ENCODE data around the gene CLTC. TPM values are rescaled to one million over a fixed set of nuclear protein-coding genes. Genes with fewer than 3 reads are reported as not detected.
A peak's percentile ranks its signal among the peaks of the same experiment; 100 is the strongest.
"Not testable (repeated sequence)": the region's sequence is repeated elsewhere in the genome, so short reads cannot be mapped to it uniquely, and the experiment has no call there.

CLTC gene
- polyA plus RNA-seq, 1 of the 3 experiments (the other 2 are of a cell fraction), result 160 TPM

- peaks cover 22% of the 10 kb centered on the region for H3K9me3 ChIP-seq
- H3F3A ChIP-seq (replicated peaks; ENCODE audit: insufficient read depth), result peaks cover 36% of the 10 kb centered on the region
- H3K36me3 ChIP-seq (replicated peaks in 1 of 2; ENCODE audit: control insufficient read depth in 1 of 2, insufficient read depth in 2 of 2, low read length in 1 of 2), result peaks cover 85 to 98% of the 10 kb centered on the region in 2 experiments
- no peaks in the 10 kb centered on the region for H3K9me2 ChIP-seq
- no peak overlapping the region for H3K4me3 ChIP-seq (ENCODE audit: low read depth in 2 of 2, low read length in 1 of 2)
- H4K20me1 ChIP-seq (ENCODE audit: insufficient read depth), result peaks cover 45% of the 10 kb centered on the region
- ChIA-PET CTCF (interaction anchor here (1.1 to 1.8 kb wide), 4 partner anchors 9 to 30 kb away, joined by 3 to 4 read pairs (median 3); no protein-coding TSS in a partner anchor), POLR2A (no interaction called here)
- TF ChIP-seq, protein P1, sequence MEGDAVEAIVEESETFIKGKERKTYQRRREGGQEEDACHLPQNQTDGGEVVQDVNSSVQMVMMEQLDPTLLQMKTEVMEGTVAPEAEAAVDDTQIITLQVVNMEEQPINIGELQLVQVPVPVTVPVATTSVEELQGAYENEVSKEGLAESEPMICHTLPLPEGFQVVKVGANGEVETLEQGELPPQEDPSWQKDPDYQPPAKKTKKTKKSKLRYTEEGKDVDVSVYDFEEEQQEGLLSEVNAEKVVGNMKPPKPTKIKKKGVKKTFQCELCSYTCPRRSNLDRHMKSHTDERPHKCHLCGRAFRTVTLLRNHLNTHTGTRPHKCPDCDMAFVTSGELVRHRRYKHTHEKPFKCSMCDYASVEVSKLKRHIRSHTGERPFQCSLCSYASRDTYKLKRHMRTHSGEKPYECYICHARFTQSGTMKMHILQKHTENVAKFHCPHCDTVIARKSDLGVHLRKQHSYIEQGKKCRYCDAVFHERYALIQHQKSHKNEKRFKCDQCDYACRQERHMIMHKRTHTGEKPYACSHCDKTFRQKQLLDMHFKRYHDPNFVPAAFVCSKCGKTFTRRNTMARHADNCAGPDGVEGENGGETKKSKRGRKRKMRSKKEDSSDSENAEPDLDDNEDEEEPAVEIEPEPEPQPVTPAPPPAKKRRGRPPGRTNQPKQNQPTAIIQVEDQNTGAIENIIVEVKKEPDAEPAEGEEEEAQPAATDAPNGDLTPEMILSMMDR (IDR thresholded peaks at IDR 0.05), result no peak
- no peak for TF ChIP-seq FOXM1 (IDR thresholded peaks at IDR 0.05; ENCODE audit: low read depth)
- no peak overlapping the region for H3K27ac ChIP-seq (ENCODE audit: low read depth in 2 of 2, low read length in 1 of 2)
- DNase-seq, result no peak
- no peak overlapping the region for H3K9ac ChIP-seq
- no peak overlapping the region for H3K4me2 ChIP-seq
- no peaks in the 10 kb centered on the region for H3K4me1 ChIP-seq (ENCODE audit: control insufficient read depth in 1 of 2, insufficient read depth in 2 of 2, low read depth in 1 of 2, low read length in 1 of 2)
- H3K27me3 ChIP-seq (ENCODE audit: insufficient read depth), result no peaks in the 10 kb centered on the region
- H3K79me2 ChIP-seq (ENCODE audit: insufficient read depth), result peaks cover 99% of the 10 kb centered on the region
- H2AFZ ChIP-seq (ENCODE audit: low read depth), result no peak overlapping the region
These were observed 31.7 kb downstream of the CLTC start for GRCh38 chr17:59651346-59651745.

GRCh38 chr17:59652119-59652518 lies 32.4 kb downstream of the CLTC start:
- Histone ChIP-seq H3K27ac (ENCODE audit: low read depth in 2 of 2, low read length in 1 of 2) (no peak overlapping the region), H3K9me3 (peaks cover 22% of the 10 kb centered on the region), H3F3A (replicated peaks; ENCODE audit: insufficient read depth) (peaks cover 41% of the 10 kb centered on the region), H2AFZ (ENCODE audit: low read depth) (no peak overlapping the region), H3K9ac (no peak overlapping the region), H3K9me2 (no peaks in the 10 kb centered on the region), H3K4me1 (ENCODE audit: control insufficient read depth in 1 of 2, insufficient read depth in 2 of 2, low read depth in 1 of 2, low read length in 1 of 2) (no peaks in the 10 kb centered on the region), H3K27me3 (ENCODE audit: insufficient read depth) (no peaks in the 10 kb centered on the region), H3K36me3 (replicated peaks in 1 of 2; ENCODE audit: control insufficient read depth in 1 of 2, insufficient read depth in 2 of 2, low read length in 1 of 2) (peaks cover 85 to 98% of the 10 kb centered on the region in 2 experiments), H3K4me3 (ENCODE audit: low read depth in 2 of 2, low read length in 1 of 2) (no peak overlapping the region), H4K20me1 (ENCODE audit: insufficient read depth) (peaks cover 37% of the 10 kb centered on the region), H3K4me2 (no peak overlapping the region), H3K79me2 (ENCODE audit: insufficient read depth) (peaks cover 98% of the 10 kb centered on the region)
- DNase-seq, result no peak
- POLR2A ChIA-PET, result no interaction called here
- TF ChIP-seq FOSL2 (IDR thresholded peaks at IDR 0.05; ENCODE audit: borderline replicate concordance, low read depth) (0 out of 2 replicates have a peak, but pooled peaks have one; percentile 13), EP300 (IDR thresholded peaks at IDR 0.05; ENCODE audit: borderline replicate concordance in 1 of 2, low read depth in 1 of 2, low read length in 1 of 2) (no peak)
- WGBS (ENCODE audit: low lambda C conversion rate), result 73% methylated on average over 2 of the region's 2 CpGs
- CTCF ChIA-PET, result interaction anchor here (1.8 kb wide), 1 partner anchor 13 kb away, joined by 4 read pairs; no protein-coding TSS in a partner anchor

DNA sequence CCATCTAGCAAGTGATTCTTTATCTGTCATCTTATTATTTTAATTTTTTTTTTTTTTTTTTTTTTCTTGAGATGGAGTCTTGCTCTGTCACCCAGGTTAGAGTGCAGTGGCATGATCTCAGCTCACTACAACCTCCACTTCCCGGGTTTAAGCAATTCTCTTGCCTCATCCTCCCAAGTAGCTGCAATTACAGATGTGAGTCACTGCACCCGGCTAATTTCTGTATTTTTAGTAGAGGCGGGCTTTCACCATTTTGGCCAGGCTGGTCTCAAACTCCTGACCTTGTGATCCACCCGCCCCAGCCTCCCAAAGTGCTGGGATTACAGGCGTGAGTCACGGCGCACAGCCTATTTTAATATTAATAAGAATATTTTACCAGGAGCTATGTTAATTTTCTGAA lies 36.9 kb downstream of the CLTC start:
- H2AFZ ChIP-seq (ENCODE audit: low read depth); H3K4me2 ChIP-seq; H3K27me3 ChIP-seq (ENCODE audit: insufficient read depth); H3K9me2 ChIP-seq; H3K9ac ChIP-seq; DNase-seq; H3K4me1 ChIP-seq (ENCODE audit: control insufficient read depth in 1 of 2, insufficient read depth in 2 of 2, low read depth in 1 of 2, low read length in 1 of 2); H4K20me1 ChIP-seq (ENCODE audit: insufficient read depth); H3K27ac ChIP-seq (ENCODE audit: low read depth in 2 of 2, low read length in 1 of 2); H3K4me3 ChIP-seq (ENCODE audit: low read depth in 2 of 2, low read length in 1 of 2): not testable (repeated sequence)
- WGBS (ENCODE audit: low lambda C conversion rate), result 85% methylated on average over 7 of the region's 7 CpGs
- peaks cover 11% of the 10 kb centered on the region; the same call in 1 of the 2 replicates for H3K9me3 ChIP-seq
- ChIA-PET CTCF (interaction anchor here (0.8 to 1.7 kb wide), 4 partner anchors 10 to 764 kb away, joined by 3 to 4 read pairs (median 4); partner anchors contain the start of gene CLTC), POLR2A (interaction anchor here (1.1 kb wide), 1 partner anchor 37 kb away, joined by 3 read pairs; the partner anchor contains the start of gene CLTC)
- peaks cover 93% of the 10 kb centered on the region for H3K79me2 ChIP-seq (ENCODE audit: insufficient read depth)
- H3K36me3 ChIP-seq (replicated peaks in 1 of 2; ENCODE audit: control insufficient read depth in 1 of 2, insufficient read depth in 2 of 2, low read length in 1 of 2), result peaks cover 73 to 96% of the 10 kb centered on the region in 2 experiments
- H3F3A ChIP-seq (replicated peaks; ENCODE audit: insufficient read depth), result peaks cover 38% of the 10 kb centered on the region

All from SK-N-SH (cell line).